H1 (cell line): ENCODE data around the gene GPC6.

Experiments used
- JUN ChIP-seq: IDR thresholded peaks from 2 replicates; pipeline ENCODE4 v1.6.1; 2011; ENCODE audit warnings: low read depth, mild to moderate bottlenecking, improper control_type of control experiment, low read length
- POLR2AphosphoS5 ChIP-seq: IDR thresholded peaks from 2 replicates; pipeline ENCODE4 v1.6.1; 2011; ENCODE audit warnings: low read depth, low read length
- RNF2 ChIP-seq: fragments of 200-900, 300-1000 bp; sonication (generic); IDR thresholded peaks from 2 replicates; pipeline ENCODE4 v1.7.1; 2016; ENCODE audit warnings: borderline replicate concordance, low read depth, mild to moderate bottlenecking, antibody characterized with exemption, low read length; ENCODE audit not compliant: poor library complexity, severe bottlenecking; ENCODE audit errors: missing control alignments

GRCh38 chr13:93775027-93775426 is 548.4 kb downstream of the GPC6 start:
- no peak for TF ChIP-seq POLR2AphosphoS5
- no peak for TF ChIP-seq RNF2
- no peak for TF ChIP-seq JUN
